Heart right ventricle (tissue), 16 donors: ENCODE measurements around the gene TMEM52B. TPM values are rescaled to one million over a fixed set of nuclear protein-coding genes. Genes with fewer than 3 reads are reported as not detected.

Experiments
- ATAC-seq, 8 donors: fragments of 200-7000 bp; cut with Tn5 transposase; one replicate each; pipeline ENCODE4 v1.9.1; 2020; ENCODE audit warnings: mild to moderate bottlenecking in 8 of 8, moderate library complexity in 8 of 8, moderate number of reproducible peaks in 1 of 8
- DNase-seq, 2 donors: peaks; one replicate each; pipeline ENCODE4 v3.0.0-alpha.2; 2020
- H3K27ac ChIP-seq, 10 donors: fragments of 200-600 bp; sonication (generic) in 2 of 10; one replicate each; pipeline versions ENCODE4 v1.5.0 to v1.8.0; 2020 to 2022; ENCODE audit warnings: mild to moderate bottlenecking in 3 of 10
- H3K27me3 ChIP-seq, 7 donors: fragments of 200-600 bp; one replicate each; pipeline ENCODE4 v1.8.0; 2021 to 2022; ENCODE audit warnings: mild to moderate bottlenecking in 2 of 7
- H3K36me3 ChIP-seq, 9 donors: fragments of 200-600 bp; sonication (generic) in 1 of 9; one replicate each; pipeline versions ENCODE4 v1.5.0 to v1.8.0; 2020 to 2022; ENCODE audit warnings: mild to moderate bottlenecking in 2 of 9
- H3K4me1 ChIP-seq, 9 donors: fragments of 200-600 bp; sonication (generic) in 1 of 9; one replicate each; pipeline versions ENCODE4 v1.5.0 to v1.8.0; 2020 to 2022; ENCODE audit warnings: mild to moderate bottlenecking in 4 of 9
- H3K4me3 ChIP-seq, 10 donors: fragments of 200-600 bp; sonication (generic) in 2 of 10; one replicate each; pipeline versions ENCODE4 v1.5.0 to v1.8.0; 2020 to 2022; ENCODE audit warnings: mild to moderate bottlenecking in 7 of 10, moderate library complexity in 2 of 10
- H3K9me3 ChIP-seq, 11 donors: fragments of 200-600 bp in 10 of 11; sonication (generic) in 2 of 11; one replicate each; pipeline versions ENCODE4 v1.5.0 to v1.8.0; 2013 to 2022; ENCODE audit warnings: mild to moderate bottlenecking in 2 of 11, control low read depth in 1 of 11, moderate library complexity in 1 of 11
- CTCF ChIP-seq, 9 donors: fragments of 200-600 bp; sonication (generic) in 2 of 9; IDR thresholded peaks; one replicate each; pipeline versions ENCODE4 v1.5.0 to v1.8.0; 2021 to 2022; ENCODE audit warnings: antibody characterized with exemption in 9 of 9, mild to moderate bottlenecking in 5 of 9, moderate library complexity in 1 of 9
- WGBS, 2 donors: extraction: QIAGEN DNeasy Blood & Tissue Kit; methylation state at CpG; one replicate each; pipeline ENCODE4 v1.1.7; 2013; ENCODE audit warnings: inconsistent platforms in 1 of 2; 5-methylcytosine and 5-hydroxymethylcytosine counted together
- intact Hi-C, 10 donors: fragments of 100-400 bp; cut with DNase I; formaldehyde crosslinking; loops; one replicate each; pipeline versions ENCODE4 v1.11.1 to v1.14.2; 2022
- polyA plus RNA-seq, 2 donors: library from polyadenylated mRNA; stranded (reverse); fragments of 200-250 nt; gene quantifications; one replicate each; pipeline ENCODE4 v1.2.3, GENCODE V29; 2013
- total RNA-seq, 10 donors: library from RNA; stranded (reverse); fragmentation: NEBNext Ultra II Directional in 3 of 10; extraction: Animal tissue kit (Norgen Biotek cat#: 25700) in 3 of 10; gene quantifications; one replicate each; pipeline versions ENCODE4 v1.2.1 to v1.2.4, GENCODE V29; 2021 to 2023
- donor health status: Arrhythmogenic right ventricular cardiomyopathy.
- donor health status: ischemic (EF 13 %, LVEDD 7.1; RV severe dilation, severe dysfunction).
- donor health status: healthy with polysubstance abuse.
- donor health status: DM: no; HTN: yes; CAD: no.
- donor health status: DM: no; HTN: no; CAD: no.
- donor health status: ischemic (EF 25% LVEDD 6.9; RV normal size, moderate dysfunction).
- donor health status: ischemic (EF 25% LVEDD 5.7; RV mildly dilated, moderate dysfunction).
- donor health status: healthy.
- donor health status: DM: yes; HTN: yes; CAD: no.
- donor health status: Ischemic cardiomyopathy.
- donor health status: ischemic (EF 35%, LVEDD 5.7; RV mildly dilated, moderate dysfunction).
- donor health status: nonischemic (EF 11% LVEDD 7.7; RV severe dilation, severe dysfunction).
- donor health status: DM: yes; HTN: yes; CAD: no.
- donor health status: PGD.
- donor health status: ischemic (EF 29% LVEDD 5.4; RV normal size, mild dysfunction).
- donor health status: nonischemic (EF 23%, LVEDD 6.1; RV moderate dilation, normal function).

The TMEM52B gene
- total and polyA plus RNA-seq, 12 donors: 0.03 TPM; not detected in 11

GRCh38 chr12:10135126-10135525 is 43.7 kb upstream of the TMEM52B start:
- H3K9me3 ChIP-seq: no peaks in the 10 kb centered on the region
- no peaks in the 10 kb centered on the region for H3K27me3 ChIP-seq
- no peak overlapping the region for H3K27ac ChIP-seq
- H3K4me3 ChIP-seq: no peak overlapping the region
- H3K36me3 ChIP-seq: no peaks in the 10 kb centered on the region
- H3K4me1 ChIP-seq: peaks cover 0 to 31% (median 0%) of the 10 kb centered on the region in 9 donors
- 66 to 71% methylated on average over 4 of the region's 4 CpGs for WGBS, 2 donors
- TF ChIP-seq CTCF (IDR thresholded peaks at IDR 0.05): no peak
- ATAC-seq: no peak
- intact Hi-C loops: loop anchor here in 5 of 10 donors (5.0 to 10.0 kb wide), 5 partner anchors 103 to 390 kb away; partner anchors contain the start of genes CLEC9A (in 2 of the 5) and CLEC12B (in 1 of the 5)
- no peak for DNase-seq

GRCh38 chr12:10136637-10137205 is 42.1 kb upstream of the TMEM52B start:
- no peaks in the 10 kb centered on the region for H3K27me3 ChIP-seq
- TF ChIP-seq CTCF (IDR thresholded peaks at IDR 0.05): no peak
- peaks cover 0 to 15% (median 0%) of the 10 kb centered on the region in 9 donors for H3K4me1 ChIP-seq
- DNase-seq: no peak
- intact Hi-C loops: loop anchor here in 6 of 10 donors (1.0 to 10.0 kb wide), 6 partner anchors 102 to 392 kb away; partner anchors contain the start of genes CLEC9A (in 2 of the 6) and CLEC12B (in 1 of the 6)
- H3K4me3 ChIP-seq: no peak overlapping the region
- WGBS, 2 donors: 83% methylated on average over 13 of the region's 13 CpGs
- H3K27ac ChIP-seq: no peak overlapping the region
- ATAC-seq: no peak
- H3K36me3 ChIP-seq: no peaks in the 10 kb centered on the region
- H3K9me3 ChIP-seq: no peaks in the 10 kb centered on the region

GRCh38 chr12:10140001-10140400 is 38.8 kb upstream of the TMEM52B start:
- Histone ChIP-seq H3K27me3 (no peaks in the 10 kb centered on the region), H3K27ac (no peak overlapping the region), H3K4me3 (no peak overlapping the region), H3K36me3 (no peaks in the 10 kb centered on the region), H3K4me1 (peaks cover 0 to 19% (median 9%) of the 10 kb centered on the region in 9 donors), H3K9me3 (no peaks in the 10 kb centered on the region)
- DNase-seq (peak in 1 of 2 donors; percentile 43), ATAC-seq (peak in 6 of 8 donors; percentile 34 to 70 (median 56))
- intact Hi-C loops: loop anchor here in 6 of 10 donors (1.0 to 10.0 kb wide), 5 partner anchors 106 to 395 kb away; partner anchors contain the start of gene CLEC9A (in 2 of the 6)
- peak; percentile 32 to 81 (median 63) for TF ChIP-seq CTCF (IDR thresholded peaks at IDR 0.05)
- WGBS, 2 donors: 20 to 28% methylated on average over 2 of the region's 2 CpGs

GRCh38 chr12:10142976-10143589 is 35.7 kb upstream of the TMEM52B start:
- H3K27ac ChIP-seq: peak overlapping the region in 5 of 10 donors; percentile 9 to 67 (median 42)
- WGBS, 2 donors: 0 to 10% methylated on average over 1 of the region's 1 CpG
- intact Hi-C loops: loop anchor here in 4 of 10 donors (5.0 to 10.0 kb wide), 3 partner anchors 111 to 398 kb away; partner anchors contain the start of gene CLEC9A (in 2 of the 4)

More at GRCh38 chr12:10142976-10143589, 35.7 kb upstream of the TMEM52B start:
- Histone ChIP-seq H3K36me3 (no peaks in the 10 kb centered on the region), H3K4me3 (no peak overlapping the region), H3K9me3 (peaks cover 0 to 3% (median 0%) of the 10 kb centered on the region in 11 donors), H3K27me3 (no peaks in the 10 kb centered on the region), H3K4me1 (peaks cover 0 to 19% (median 9%) of the 10 kb centered on the region in 9 donors)
- ATAC-seq (peak in 4 of 8 donors; percentile 59 to 96 (median 80)), DNase-seq (no peak)
- TF ChIP-seq CTCF (IDR thresholded peaks at IDR 0.05): no peak
